Left ventricle myocardium inferior (tissue), 1 donor: Measurements from ENCODE around the gene CLUH. TPM values are rescaled to one million over a fixed set of nuclear protein-coding genes. Genes with fewer than 3 reads are reported as not detected.

Experiments used
- DNase-seq: peaks from one replicate; pipeline ENCODE4 v3.0.0-alpha.2; 2020
- H3K27ac ChIP-seq: fragments of 200-600 bp; replicated peaks from 2 replicates; pipeline ENCODE4 v1.8.0; 2021
- H3K27me3 ChIP-seq: fragments of 200-600 bp; 2 replicates; pipeline ENCODE4 v1.8.0; 2021; ENCODE audit warnings: low read depth
- H3K36me3 ChIP-seq: fragments of 200-600 bp; 2 replicates; pipeline ENCODE4 v1.8.0; 2021
- H3K4me1 ChIP-seq: fragments of 200-600 bp; 2 replicates; pipeline ENCODE4 v1.8.0; 2021
- H3K4me3 ChIP-seq: fragments of 200-600 bp; 2 replicates; pipeline ENCODE4 v1.8.0; 2021; ENCODE audit warnings: mild to moderate bottlenecking, moderate library complexity
- H3K9me3 ChIP-seq: fragments of 200-600 bp; replicated peaks from 2 replicates; pipeline ENCODE4 v1.8.0; 2021
- CTCF ChIP-seq: fragments of 200-600 bp; IDR thresholded peaks from 2 replicates; pipeline ENCODE4 v1.8.0; 2021; ENCODE audit warnings: antibody characterized with exemption, mild to moderate bottlenecking, borderline replicate concordance
- intact Hi-C: fragments of 100-400 bp; cut with micrococcal nuclease; formaldehyde crosslinking; loops from one replicate; pipeline ENCODE4 v1.11.0; 2022
- microRNA-seq: library from miRNA; unstranded; fragments of <30 nt; microRNA quantifications from one replicate; pipeline ENCODE4 v1.2.0, GENCODE V29; 2020
- total RNA-seq: library from RNA; stranded (reverse); fragmentation: NEBNext Ultra II Directional; extraction: Animal tissue kit (Norgen Biotek cat#: 25700); gene quantifications from one replicate; pipeline ENCODE4 v1.2.1, GENCODE V29; 2021
- donor health status: DM: no; HTN: yes; CAD: no; lungs with severe emphysema.

Gene CLUH
- total RNA-seq, 1 donor from 2014 or later: 181 TPM

DNA sequence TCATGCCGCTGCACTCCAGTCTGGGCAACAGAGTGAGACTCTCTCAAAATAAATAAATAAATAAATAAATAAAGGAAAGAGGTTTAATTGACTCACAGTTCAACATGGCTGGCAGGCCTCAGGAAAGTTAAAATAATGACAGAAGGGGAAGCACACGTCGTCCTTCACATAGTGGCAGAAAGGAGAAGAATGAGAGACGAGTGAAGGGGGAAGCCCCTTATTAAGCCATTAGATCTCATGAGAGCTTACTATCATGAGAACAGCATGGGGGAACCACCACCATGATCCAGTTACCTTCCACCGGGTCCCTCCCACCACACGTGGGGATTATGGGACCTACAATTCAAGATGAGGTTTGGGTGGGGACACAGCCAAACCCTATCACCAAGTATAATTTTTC lies 63.6 kb downstream of the CLUH start:
- H3K9me3 ChIP-seq: peaks cover 6% of the 10 kb centered on the region
- no peak overlapping the region for H3K4me3 ChIP-seq
- no peak for TF ChIP-seq CTCF
- DNase-seq: no peak
- no peaks in the 10 kb centered on the region for H3K27me3 ChIP-seq
- intact Hi-C loops: no loop called here
- peaks cover 26% of the 10 kb centered on the region for H3K36me3 ChIP-seq
- no peak overlapping the region for H3K27ac ChIP-seq
- H3K4me1 ChIP-seq: peaks cover 9% of the 10 kb centered on the region

GRCh38 chr17:2644971-2645370 lies 66.6 kb downstream of the CLUH start:
- no peaks in the 10 kb centered on the region for H3K27me3 ChIP-seq
- no peaks in the 10 kb centered on the region for H3K9me3 ChIP-seq
- H3K36me3 ChIP-seq: peaks cover 23% of the 10 kb centered on the region
- no peak for TF ChIP-seq CTCF
- H3K4me3 ChIP-seq: no peak overlapping the region
- H3K4me1 ChIP-seq: peaks cover 9% of the 10 kb centered on the region
- DNase-seq: no peak
- intact Hi-C loops: no loop called here
- H3K27ac ChIP-seq: no peak overlapping the region

Small RNAs within 50 kb of the gene (microRNA-seq; reads per million reads assigned to microRNA genes)
- gene MIR1253: not detected
- not detected for gene MIR6776

Other genes starting within 250 kb of the CLUH start
- 20.8 TPM for gene METTL16, start 199.9 kb downstream of the CLUH start, total RNA-seq
- gene PAFAH1B1, start 118.1 kb downstream of the CLUH start, total RNA-seq: 115 TPM
- gene CCDC92B, start 37.9 kb upstream of the CLUH start, total RNA-seq: 0.16 TPM
- gene RAP1GAP2, start 84.7 kb upstream of the CLUH start, total RNA-seq: 63.8 TPM